Measurements from ENCODE around the gene ZBTB17. TPM values are rescaled to one million over a fixed set of nuclear protein-coding genes. Genes with fewer than 3 reads are reported as not detected.
"Not testable (repeated sequence)": the region's sequence is repeated elsewhere in the genome, so short reads cannot be mapped to it uniquely, and the experiment has no call there.

ZBTB17 gene
- total and polyA plus RNA-seq, 10 of the 15 experiments (the other 5 are each of a cell fraction or from before 2014, with no cell fraction given) = 0.87 to 59.4 (median 38.7) TPM

DNA sequence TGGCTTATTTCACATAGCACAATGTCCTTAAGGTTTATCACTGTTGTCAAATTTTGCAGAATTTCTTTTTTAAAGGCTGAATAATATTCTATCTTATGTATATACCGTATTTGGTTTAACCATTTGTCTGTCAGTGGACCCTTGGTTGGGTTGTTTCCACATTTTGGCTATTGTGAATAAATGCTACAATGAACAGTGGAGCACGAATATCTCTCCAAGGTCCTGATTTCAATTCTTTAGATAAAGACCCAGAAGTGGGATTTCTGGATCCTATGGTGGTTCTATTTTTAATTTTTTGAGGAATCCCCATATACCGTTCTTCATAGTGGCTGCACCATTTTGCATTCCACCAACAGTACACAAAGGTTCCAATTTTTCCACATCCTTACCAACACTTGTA, 5.8 kb upstream of the ZBTB17 start:
- no peaks in the 10 kb centered on the region for H3K27me3 ChIP-seq (replicated peaks in 1 of 2; ENCODE audit: control insufficient read depth in 2 of 2, insufficient read depth in 2 of 2, low read length in 1 of 2)
- ChIA-PET POLR2A (no interaction called here), CTCF (no interaction called here), SMC1A (ENCODE audit: uncharacterized antibody, unreplicated experiment) (no interaction called here), RAD21 (ENCODE audit: unreplicated experiment) (no interaction called here)
- no peak for FAIRE-seq
- ATAC-seq = no peak
- H3K4me3 ChIP-seq = no peak overlapping the region
- peaks cover 5% of the 10 kb centered on the region; the same call in 1 of the 3 replicates for H3K9me3 ChIP-seq (replicated peaks; ENCODE audit: control insufficient read depth, insufficient read depth, low read length)
- no peak overlapping the region for H3K4me2 ChIP-seq (ENCODE audit: control insufficient read depth, insufficient read depth)
- H2AFZ ChIP-seq (ENCODE audit: control insufficient read depth, low read depth, low read length) = no peak overlapping the region
- BruUV-seq (replicated peaks) = no TSS peak
- WGBS (ENCODE audit: insufficient coverage, insufficient replicate concordance, low lambda C conversion rate, missing lambda C conversion rate) = 35% methylated on average over 3 of the region's 3 CpGs
- H3K36me3 ChIP-seq (ENCODE audit: control insufficient read depth in 2 of 2, insufficient read depth in 2 of 2, low read length in 1 of 2) = no peaks in the 10 kb centered on the region
- intact Hi-C loops (cut with micrococcal nuclease; ENCODE audit: unreplicated experiment) = no loop called here
- H3K9ac ChIP-seq (ENCODE audit: control insufficient read depth, insufficient read depth, low read length) = no peak overlapping the region
- in situ Hi-C loops (cut with MboI) = no loop called here
- DNase-seq (ENCODE audit: low read depth, low spot score) = no peak
- TF ChIP-seq TCF7 (IDR thresholded peaks at IDR 0.05; ENCODE audit: borderline replicate concordance) = no peak
- no peak for TF ChIP-seq ZNF24 (IDR thresholded peaks at IDR 0.05)
- TF ChIP-seq ZBED1 (IDR thresholded peaks at IDR 0.05; ENCODE audit: borderline replicate concordance) = no peak
- TF ChIP-seq ZSCAN29 (IDR thresholded peaks at IDR 0.05) = no peak
- TF ChIP-seq, protein P1, sequence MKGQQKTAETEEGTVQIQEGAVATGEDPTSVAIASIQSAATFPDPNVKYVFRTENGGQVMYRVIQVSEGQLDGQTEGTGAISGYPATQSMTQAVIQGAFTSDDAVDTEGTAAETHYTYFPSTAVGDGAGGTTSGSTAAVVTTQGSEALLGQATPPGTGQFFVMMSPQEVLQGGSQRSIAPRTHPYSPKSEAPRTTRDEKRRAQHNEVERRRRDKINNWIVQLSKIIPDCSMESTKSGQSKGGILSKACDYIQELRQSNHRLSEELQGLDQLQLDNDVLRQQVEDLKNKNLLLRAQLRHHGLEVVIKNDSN (IDR thresholded peaks at IDR 0.05; ENCODE audit: borderline replicate concordance, extremely low read length, insufficient read depth, low read depth, low read length) = no peak
- TF ChIP-seq BACH1 (IDR thresholded peaks at IDR 0.05; ENCODE audit: borderline replicate concordance) = no peak
- no peak for TF ChIP-seq POLR2A (IDR thresholded peaks at IDR 0.05; ENCODE audit: low read depth, low read length)
- TF ChIP-seq SPI1 (IDR thresholded peaks at IDR 0.05; ENCODE audit: borderline replicate concordance, insufficient read depth, low read depth, low read length) = no peak
- TF ChIP-seq, protein P2, sequence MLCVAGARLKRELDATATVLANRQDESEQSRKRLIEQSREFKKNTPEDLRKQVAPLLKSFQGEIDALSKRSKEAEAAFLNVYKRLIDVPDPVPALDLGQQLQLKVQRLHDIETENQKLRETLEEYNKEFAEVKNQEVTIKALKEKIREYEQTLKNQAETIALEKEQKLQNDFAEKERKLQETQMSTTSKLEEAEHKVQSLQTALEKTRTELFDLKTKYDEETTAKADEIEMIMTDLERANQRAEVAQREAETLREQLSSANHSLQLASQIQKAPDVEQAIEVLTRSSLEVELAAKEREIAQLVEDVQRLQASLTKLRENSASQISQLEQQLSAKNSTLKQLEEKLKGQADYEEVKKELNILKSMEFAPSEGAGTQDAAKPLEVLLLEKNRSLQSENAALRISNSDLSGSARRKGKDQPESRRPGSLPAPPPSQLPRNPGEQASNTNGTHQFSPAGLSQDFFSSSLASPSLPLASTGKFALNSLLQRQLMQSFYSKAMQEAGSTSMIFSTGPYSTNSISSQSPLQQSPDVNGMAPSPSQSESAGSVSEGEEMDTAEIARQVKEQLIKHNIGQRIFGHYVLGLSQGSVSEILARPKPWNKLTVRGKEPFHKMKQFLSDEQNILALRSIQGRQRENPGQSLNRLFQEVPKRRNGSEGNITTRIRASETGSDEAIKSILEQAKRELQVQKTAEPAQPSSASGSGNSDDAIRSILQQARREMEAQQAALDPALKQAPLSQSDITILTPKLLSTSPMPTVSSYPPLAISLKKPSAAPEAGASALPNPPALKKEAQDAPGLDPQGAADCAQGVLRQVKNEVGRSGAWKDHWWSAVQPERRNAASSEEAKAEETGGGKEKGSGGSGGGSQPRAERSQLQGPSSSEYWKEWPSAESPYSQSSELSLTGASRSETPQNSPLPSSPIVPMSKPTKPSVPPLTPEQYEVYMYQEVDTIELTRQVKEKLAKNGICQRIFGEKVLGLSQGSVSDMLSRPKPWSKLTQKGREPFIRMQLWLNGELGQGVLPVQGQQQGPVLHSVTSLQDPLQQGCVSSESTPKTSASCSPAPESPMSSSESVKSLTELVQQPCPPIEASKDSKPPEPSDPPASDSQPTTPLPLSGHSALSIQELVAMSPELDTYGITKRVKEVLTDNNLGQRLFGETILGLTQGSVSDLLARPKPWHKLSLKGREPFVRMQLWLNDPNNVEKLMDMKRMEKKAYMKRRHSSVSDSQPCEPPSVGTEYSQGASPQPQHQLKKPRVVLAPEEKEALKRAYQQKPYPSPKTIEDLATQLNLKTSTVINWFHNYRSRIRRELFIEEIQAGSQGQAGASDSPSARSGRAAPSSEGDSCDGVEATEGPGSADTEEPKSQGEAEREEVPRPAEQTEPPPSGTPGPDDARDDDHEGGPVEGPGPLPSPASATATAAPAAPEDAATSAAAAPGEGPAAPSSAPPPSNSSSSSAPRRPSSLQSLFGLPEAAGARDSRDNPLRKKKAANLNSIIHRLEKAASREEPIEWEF (IDR thresholded peaks at IDR 0.05; ENCODE audit: insufficient replicate concordance, low read depth, low read length) = no peak
- peaks cover under 1% of the 10 kb centered on the region for H3K4me1 ChIP-seq (ENCODE audit: control insufficient read depth, insufficient read depth, low read length)
- H4K20me1 ChIP-seq (ENCODE audit: control insufficient read depth, insufficient read depth) = no peaks in the 10 kb centered on the region
- no peak overlapping the region for H3K27ac ChIP-seq (ENCODE audit: control insufficient read depth, insufficient read depth)
- no peaks in the 10 kb centered on the region for H3K79me2 ChIP-seq (ENCODE audit: control insufficient read depth, insufficient read depth, low read length)

DNA sequence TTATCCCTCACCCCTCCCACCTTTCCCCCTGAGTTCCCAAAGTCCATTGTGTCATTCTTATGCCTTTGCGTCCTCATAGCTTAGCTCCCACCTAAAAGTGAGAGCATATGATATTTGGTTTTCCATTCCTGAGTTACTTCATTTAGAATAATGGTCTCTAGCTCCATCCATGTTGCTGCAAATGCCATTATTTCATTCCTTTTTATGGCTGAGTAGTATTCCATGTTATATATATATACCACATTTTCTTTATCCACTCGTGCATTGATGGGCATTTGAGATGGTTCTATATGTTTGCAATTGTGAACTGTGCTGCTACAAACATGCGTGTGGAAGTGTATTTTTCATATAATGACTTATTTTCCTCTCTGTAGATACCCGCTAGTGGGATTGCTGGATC, 2.0 kb upstream of the ZBTB17 start:
- H3K4me3 ChIP-seq; H3K9ac ChIP-seq (ENCODE audit: control insufficient read depth, insufficient read depth, low read length); ATAC-seq; H3K36me3 ChIP-seq (ENCODE audit: control insufficient read depth in 2 of 2, insufficient read depth in 2 of 2, low read length in 1 of 2); DNase-seq (ENCODE audit: low read depth, low spot score); H4K20me1 ChIP-seq (ENCODE audit: control insufficient read depth, insufficient read depth); H3K27ac ChIP-seq (ENCODE audit: control insufficient read depth, insufficient read depth); H3K9me3 ChIP-seq (replicated peaks; ENCODE audit: control insufficient read depth, insufficient read depth, low read length); FAIRE-seq; H3K4me2 ChIP-seq (ENCODE audit: control insufficient read depth, insufficient read depth); RAD21 ChIA-PET (ENCODE audit: unreplicated experiment); BruUV-seq (replicated peaks); POLR2A ChIA-PET; H3K27me3 ChIP-seq (replicated peaks in 1 of 2; ENCODE audit: control insufficient read depth in 2 of 2, insufficient read depth in 2 of 2, low read length in 1 of 2); H2AFZ ChIP-seq (ENCODE audit: control insufficient read depth, low read depth, low read length); in situ Hi-C loops (cut with MboI); H3K4me1 ChIP-seq (ENCODE audit: control insufficient read depth, insufficient read depth, low read length): not testable (repeated sequence)
- CTCF ChIA-PET = interaction anchor here (0.6 kb wide), 1 partner anchor 427 kb away, joined by 4 read pairs; no protein-coding TSS in a partner anchor
- SMC1A ChIA-PET (ENCODE audit: uncharacterized antibody, unreplicated experiment) = interaction anchor here (0.6 to 1.4 kb wide), 2 partner anchors 8 to 36 kb away, joined by 3 to 4 read pairs; no protein-coding TSS in a partner anchor
- peaks cover 11% of the 10 kb centered on the region for H3K79me2 ChIP-seq (ENCODE audit: control insufficient read depth, insufficient read depth, low read length)
- intact Hi-C loops (cut with micrococcal nuclease; ENCODE audit: unreplicated experiment) = loop anchor here (10.0 kb wide), 1 partner anchor 453 kb away; the partner anchor contains the start of genes CASP9 and DNAJC16
- 73% methylated on average over 4 of the region's 4 CpGs for WGBS (ENCODE audit: insufficient coverage, insufficient replicate concordance, low lambda C conversion rate, missing lambda C conversion rate)
